GM18909 (cell line): ENCODE results near the gene RBMS3.

Experiments used
- ATAC-seq: cut with Tn5 transposase; IDR thresholded peaks from one replicate; pipeline ENCODE4 v1.9.1; 2021; ENCODE audit warnings: mild to moderate bottlenecking; ENCODE audit not compliant: unreplicated experiment, poor library complexity

RBMS3 gene

DNA sequence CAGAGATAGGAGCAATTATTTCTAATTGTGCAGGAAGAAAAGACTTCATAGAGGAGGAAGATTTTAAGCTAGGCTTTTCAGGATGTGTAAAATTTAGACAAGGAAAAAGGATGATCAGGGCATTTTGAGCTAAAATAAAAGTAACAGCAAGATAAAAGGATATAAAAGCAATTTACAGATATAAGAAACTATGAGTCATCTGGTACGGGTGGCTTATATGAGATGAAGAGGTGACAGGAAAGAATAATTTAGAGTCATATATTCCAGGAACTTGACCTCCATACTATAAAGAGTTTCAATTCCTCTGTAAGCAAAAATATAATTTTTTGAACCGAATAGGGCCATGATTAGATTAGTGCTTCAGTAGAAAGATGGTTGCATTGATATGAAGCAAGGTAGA lies 273.7 kb downstream of the RBMS3 start:
- no peak for ATAC-seq

DNA sequence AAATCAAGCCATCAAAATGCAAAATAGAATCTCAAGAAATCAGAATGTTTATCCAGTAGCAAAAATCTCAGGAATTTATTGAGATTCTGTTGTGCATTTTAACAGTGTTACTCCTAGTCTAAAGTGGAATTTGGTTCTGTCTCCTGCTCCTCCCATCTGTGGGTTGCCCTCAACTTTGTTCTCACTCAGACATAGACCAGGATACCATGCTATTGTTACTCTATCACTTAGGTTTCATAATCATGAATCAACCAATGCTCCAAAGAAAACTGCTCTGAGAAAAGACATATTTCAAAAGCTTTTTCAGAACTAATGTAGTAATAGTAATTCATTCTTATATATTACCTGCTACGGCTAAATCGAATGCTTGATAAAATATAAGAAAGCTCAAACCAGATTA lies 274.7 kb downstream of the RBMS3 start:
- no peak for ATAC-seq

DNA sequence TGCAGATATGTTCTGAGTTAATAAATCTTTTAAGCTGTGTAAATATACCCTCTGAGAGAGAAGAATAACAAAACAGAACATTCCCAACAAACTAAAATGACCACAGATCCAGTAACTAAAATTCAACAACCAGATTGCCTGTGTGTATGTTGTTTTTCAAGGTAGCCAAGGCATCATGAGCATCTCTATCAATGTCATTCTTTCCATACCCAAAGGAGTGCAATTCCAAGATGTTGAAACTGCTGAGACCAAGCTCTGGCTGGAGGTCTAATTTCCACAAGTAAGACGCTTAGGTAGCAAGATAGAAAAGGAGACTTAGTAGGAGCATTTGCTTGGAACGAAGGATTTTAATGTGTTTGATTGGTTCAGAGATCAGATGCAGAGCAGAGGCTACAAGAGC lies 276.3 kb downstream of the RBMS3 start:
- no peak for ATAC-seq

DNA sequence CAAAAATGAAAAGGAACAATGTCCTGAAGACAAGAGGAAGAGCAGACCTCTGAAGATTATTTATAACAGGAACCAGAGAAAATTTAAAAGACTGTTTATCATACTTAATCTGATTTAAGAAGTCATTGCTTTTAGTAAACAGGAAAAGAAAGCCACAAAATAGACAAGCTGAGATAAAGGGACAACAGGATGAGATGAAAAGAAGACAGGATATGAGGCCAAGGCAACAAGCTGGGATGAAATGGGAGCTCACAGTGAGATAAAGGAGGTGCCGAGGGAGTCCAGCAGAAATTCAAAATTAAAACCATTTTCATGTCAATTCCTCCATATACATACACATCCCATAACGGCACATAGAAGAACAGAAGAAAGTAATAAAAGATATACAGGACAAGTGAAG lies 277.0 kb downstream of the RBMS3 start:
- no peak for ATAC-seq

DNA sequence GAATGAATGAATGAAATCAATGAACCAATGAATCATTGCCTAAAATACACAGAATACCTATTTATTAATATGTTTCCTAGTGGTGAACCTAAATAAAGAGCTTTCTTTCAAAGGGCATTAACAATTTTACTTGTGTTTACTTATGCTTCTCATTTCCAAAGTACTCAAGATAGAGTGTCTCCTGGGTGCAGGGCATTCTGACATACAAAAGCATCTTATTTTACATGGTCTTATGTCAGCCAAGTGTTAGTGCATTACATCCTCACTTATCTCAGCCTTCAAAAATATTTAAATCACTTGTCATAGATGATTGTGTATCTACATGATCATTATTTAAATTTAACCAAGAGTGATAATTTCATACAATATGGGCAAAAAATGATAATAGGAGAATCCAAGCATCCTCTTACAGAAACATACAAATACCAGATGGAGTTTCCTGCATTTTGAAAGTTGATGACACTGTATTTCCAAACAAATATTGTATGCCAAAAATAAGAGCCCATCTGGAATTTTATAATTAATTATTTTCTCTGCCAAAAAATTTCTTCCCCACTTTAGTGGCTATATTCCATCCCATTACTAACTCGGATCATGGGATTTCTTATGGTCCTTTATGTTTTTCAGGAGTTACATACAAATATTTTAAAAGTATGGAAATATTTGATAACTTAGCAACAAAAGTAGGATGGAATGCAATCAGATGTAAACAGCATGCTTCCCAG lies 279.0 kb downstream of the RBMS3 start:
- ATAC-seq = no peak

DNA sequence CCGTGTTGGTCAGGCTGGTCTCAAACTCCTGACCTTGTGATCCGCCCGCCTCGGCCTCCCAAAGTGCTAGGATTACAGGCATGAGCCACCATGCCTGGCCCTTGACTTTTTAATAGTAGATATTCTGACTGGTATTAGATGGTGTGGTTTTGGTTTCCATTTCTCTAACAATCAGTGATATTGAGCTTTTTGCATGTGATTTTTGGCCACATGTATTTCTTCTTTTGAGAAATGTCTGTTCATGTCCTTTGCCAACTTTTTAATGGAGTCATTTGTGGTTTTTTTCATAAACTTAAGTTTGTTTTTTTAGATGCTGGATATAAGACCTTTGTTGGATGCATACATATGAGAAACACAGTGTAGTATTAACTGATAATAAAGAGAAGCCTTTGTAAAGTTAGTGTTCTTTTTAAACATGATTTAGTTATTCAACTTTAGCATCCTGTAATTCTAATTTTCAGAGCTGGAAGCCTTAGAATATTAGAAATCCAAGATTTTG lies 280.8 kb downstream of the RBMS3 start:
- ATAC-seq = no peak

DNA sequence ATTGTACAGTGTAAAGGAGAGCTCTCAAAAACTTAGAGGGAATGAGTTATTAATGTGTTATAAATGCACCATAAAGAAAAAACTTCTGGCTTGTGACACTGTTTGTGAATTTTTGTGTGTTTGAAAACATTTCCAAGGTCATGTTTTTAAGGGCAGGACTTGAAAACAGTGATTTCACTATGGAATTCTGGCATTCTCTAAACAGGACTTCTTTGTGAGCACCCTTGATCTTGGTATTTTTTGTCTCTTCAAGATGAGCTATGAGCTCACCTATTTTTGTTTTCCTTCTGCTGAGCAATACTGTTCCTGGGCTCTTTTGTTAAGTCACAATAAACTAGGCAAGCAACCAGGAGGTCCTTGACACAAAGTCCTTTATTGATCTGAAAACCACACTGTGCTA lies 284.4 kb downstream of the RBMS3 start:
- no peak for ATAC-seq

DNA sequence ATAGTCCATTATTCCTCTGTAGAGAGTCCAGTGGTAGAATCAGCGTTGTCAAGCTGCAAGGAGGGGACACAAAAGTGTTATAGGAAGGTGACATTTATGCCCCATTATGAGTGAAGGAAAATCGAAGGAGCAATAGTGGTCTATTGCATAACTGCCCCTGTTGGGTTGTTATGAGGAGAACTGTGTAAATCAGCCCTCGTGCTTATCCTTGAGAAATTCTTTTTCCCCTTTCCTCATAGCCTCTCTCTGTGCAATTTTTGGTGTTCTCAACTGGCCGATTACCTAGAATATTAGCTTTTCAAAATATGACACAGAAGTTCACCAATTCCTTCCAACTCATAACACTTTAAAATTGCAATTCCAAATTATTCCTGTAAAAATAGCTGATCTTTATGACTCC lies 286.6 kb downstream of the RBMS3 start:
- no peak for ATAC-seq

DNA sequence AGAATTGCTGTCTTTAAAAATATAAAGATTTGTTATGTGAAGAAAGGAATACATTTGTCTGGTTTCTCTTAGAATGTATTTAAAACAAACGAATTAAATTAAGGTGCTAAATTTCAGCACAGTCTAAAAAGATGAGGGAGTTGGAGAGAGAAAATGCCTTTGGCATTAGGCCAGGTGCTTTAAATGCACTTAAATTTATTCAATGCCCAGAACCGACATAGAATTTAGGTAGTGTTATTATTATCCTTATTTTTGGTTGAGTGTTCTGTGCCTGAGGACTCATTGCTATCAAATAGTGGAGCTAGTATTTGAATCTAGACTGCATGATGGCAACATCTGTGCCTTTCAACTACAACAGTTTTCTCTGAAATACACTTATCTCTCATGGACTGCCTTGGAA lies 287.5 kb downstream of the RBMS3 start:
- no peak for ATAC-seq

DNA sequence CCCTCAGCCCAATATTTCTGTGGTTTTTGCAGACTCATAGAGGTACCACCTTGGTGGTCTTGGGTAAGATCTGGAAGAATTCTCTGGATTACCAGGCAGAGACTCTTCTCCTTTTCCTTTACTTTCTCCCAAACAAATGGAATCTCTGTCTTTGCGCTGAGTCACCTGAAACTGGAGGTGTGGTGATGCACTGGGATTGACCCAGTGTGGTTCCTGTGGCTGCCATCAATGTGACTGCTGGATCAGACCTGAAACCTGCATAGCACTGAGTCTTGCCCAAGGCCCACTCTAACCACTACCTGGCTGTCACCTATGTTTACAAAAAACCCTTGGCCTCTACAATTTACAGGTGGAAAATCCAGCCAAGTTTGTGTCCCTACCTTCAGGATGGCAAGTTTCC lies 295.3 kb downstream of the RBMS3 start:
- no peak for ATAC-seq

DNA sequence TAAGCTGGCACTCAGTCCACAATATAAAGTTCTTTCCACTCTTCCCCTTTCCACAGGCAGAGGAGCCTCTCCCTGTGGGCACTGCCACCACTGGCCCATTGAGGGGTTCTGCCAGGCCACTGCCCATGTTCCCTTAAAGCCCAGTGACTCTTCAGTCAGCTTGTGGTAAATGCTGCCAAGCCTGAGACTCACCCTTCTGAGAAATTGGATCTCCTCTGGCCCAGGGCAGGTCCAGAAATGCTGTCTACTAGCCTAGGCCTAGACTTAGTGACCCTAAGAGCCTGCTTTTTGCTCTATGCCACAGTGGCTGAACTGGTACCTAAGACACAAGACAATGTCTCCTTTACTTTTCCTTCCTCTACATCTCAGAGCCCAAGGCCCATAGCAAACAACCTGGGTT lies 295.8 kb downstream of the RBMS3 start:
- ATAC-seq = no peak

DNA sequence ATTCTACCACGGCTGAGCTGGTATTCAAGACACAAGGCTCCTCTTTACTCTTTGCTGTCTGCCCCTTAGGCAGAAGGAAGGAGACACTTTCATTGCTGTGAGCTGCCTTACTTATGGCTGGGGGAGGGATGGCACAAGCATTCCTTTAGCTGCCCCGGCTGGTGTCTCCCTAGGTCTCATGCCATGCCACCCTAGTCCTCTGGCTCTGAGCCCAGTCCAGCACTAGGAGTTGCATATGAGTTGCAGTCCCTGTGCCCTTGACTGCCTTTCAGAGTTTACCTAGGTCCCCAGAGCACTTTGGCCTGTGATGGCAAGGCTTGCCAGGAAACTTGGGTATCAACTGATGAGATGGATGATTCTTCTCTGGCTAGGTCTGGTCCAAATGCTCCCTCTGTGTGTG lies 296.4 kb downstream of the RBMS3 start:
- ATAC-seq = no peak

DNA sequence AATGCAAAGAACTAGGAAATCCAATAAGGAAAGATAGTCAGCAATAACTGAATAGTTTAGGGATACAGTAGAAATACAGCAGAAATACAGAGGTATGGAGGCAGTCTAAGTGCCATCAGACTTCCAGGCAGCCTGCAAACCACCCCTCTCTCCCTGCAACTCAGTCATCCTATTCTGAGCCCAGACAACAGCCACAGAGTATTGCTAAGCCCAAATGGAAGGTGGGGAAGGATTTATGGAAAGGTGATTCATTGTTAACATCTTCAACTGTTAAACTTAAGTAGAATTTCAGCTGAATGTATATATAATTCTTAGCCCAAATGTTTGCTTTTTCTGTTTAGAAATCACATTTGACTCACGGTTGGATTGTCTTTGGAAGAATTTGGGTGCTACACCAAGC lies 300.4 kb downstream of the RBMS3 start:
- no peak for ATAC-seq

DNA sequence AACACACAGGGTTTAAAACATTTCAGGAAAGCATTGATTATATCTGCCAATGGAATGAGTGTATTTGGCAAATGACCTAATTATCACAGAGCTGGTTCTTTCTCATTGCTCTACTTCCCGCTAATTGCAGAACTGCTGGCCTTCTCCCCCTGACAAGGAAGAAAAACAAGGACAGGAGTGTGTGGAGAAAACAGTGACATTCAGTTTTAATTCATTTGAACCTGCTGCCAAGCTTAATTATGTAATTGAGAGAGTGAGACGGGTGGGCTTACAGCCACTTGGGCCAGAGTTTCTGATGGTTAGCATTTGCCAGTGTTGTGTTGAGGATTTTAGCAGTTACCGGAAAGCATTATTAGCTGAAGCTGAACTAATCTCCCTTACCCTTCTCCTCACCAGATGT lies 301.4 kb downstream of the RBMS3 start:
- ATAC-seq = no peak

DNA sequence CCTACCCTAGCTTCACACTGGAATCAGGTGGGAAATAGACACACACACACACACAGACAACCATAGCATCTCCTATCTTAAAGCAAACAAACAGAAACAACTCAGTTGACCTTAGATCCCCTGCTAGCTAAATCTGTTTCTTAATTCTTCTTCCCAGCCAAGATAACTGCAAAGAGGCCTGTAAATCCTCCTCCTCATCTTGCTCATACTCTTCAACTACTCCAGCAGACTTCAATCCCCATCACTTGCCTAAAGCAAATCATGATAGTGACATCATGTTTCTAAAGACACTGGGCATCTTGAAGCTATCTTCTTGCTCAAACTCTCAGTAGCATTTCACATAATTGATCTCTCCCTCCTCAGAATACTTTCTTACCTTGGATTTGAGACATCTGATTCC lies 303.0 kb downstream of the RBMS3 start:
- no peak for ATAC-seq

DNA sequence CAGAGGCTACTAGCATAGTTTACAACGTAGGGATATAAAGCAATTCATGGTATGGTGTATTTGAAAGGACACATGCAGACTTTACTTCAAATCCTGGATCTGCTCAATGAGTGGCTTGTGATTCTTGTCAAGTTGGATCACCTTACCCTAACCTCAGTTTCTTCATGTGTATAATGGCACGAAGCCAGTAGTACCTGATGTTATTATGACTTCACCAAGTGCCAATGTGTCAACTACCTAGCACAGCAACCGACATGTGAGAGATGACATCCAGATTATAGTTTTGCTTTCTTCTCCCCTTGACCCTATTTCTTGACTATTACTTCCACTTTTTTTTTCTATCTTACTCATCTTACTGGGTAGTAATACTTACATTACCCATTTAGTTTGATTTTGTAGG lies 304.5 kb downstream of the RBMS3 start:
- no peak for ATAC-seq

DNA sequence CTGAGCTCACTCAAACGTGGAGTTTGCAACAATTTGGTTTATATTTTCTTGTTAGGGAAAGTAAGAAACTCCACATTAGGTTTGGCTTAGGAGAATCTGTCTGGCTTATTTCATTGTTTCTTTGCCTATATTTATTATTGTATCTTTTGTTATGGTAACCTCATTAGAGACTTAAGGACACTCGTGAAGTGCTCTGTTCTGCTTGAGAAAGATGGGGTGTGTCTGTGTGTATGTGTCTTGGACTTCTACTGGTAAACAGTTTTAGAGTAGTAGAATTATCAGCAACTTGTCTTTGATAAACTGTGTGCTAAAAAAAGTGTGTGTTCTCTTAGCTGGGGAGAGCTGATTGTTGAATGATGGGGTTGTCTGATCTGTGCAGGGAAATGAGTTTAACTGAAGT lies 306.5 kb downstream of the RBMS3 start:
- ATAC-seq = no peak

DNA sequence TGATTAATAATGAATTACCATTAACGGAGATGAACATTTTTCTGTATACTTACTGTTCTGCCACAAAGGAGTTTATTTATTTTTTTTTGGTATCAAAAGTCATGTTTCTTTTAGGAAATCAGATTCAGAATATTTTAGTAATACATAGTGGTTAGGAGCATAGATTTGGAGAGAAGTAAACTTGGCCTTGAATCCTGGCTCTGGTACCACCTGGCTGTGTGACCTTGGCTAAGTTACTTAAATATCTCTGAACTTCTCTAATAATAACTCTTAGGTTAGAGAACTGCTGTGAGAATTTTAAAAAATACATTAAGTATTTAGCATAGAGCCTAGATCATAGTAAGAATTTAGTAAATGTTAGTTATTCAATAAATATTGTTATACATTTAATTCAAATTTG lies 309.1 kb downstream of the RBMS3 start:
- ATAC-seq = no peak

DNA sequence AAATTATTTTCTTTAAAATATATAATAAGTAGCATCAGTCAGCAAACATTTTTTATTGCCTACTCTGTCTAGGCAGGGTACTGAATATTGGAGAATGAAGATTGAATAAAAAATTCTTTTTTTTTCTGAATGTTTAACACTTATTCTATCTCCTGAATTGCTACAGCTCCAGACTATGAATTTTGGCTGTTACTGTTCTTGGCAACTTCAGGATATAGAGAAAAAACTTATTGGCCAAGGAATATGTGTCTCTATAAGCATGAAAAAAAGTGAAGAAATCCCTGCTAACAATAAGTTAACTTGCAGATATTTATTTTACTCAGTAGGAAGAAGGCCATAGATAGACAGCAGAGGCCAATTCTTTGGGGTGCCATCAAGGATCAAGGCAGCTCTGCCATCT lies 309.6 kb downstream of the RBMS3 start:
- ATAC-seq = no peak

DNA sequence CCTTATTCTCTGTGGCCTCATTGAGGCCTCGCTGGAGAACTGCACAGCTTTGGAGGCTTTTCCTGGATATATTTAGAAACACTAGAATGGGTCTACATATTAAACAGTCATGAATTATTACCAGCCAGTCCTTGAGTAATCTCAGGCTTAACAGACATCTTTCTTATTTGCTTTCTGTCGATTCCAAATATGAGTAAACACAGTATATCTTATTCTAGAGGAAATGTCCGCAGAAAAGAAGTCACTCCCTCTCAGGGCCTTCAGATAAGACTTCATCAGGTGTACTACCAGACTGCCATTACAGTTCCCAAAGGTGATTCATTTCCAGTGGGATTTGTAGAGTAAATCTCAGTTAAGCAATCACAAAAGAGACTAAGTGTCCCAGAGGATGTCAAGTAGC lies 310.7 kb downstream of the RBMS3 start:
- no peak for ATAC-seq

DNA sequence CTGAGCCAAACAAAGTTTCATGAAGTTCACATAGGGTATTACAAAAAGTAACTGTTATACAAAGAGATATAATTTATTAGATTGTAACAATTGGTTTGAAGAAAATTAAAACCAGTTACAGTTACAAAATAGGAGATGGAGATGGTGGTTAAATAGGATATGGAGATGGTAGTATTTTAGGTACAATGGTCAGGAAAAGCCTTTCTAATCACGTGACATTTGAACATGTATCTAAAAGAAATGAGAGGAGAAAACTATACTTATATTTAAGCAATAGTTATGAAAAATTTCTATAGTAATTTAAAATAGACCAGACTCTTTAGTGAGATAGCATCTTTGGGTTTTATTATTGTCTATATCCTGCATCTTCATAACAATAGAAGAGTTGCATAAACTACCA lies 312.9 kb downstream of the RBMS3 start:
- ATAC-seq = no peak

DNA sequence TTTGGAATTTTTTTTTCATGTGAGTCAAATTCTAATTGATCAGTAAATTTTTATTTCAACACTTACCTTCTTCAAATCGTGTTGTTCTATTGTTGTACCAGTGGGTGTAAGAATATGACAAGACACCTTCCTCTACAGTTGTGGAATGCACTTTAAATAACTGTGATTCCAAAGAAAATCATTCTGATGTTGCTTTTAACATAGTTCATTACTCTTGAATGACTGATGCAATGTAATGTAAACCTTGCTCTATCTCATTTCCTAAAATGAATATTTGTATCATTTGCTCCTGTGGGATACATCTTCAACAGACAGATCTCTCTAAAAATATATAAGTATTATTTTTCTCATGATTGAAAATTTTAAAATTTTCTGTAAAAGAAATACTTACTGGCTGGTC lies 313.4 kb downstream of the RBMS3 start:
- ATAC-seq = no peak
